Neural cell (in vitro differentiated cells): ENCODE results near the gene PMAIP1. TPM values are rescaled to one million over a fixed set of nuclear protein-coding genes. Genes with fewer than 3 reads are reported as not detected.

Experiments used
- H2AFZ ChIP-seq: fragments of 200-600, 300-800 bp; sonication (generic), shearing (Covaris generic); 2 replicates; pipeline ENCODE4 v1.6.0; 2014; ENCODE audit warnings: low read depth, mild to moderate bottlenecking, antibody characterized with exemption, low read length, moderate library complexity
- H3F3A ChIP-seq: fragments of 200-600 bp; shearing (Covaris generic); 2 replicates; pipeline ENCODE4 v1.6.1; 2016; ENCODE audit warnings: mild to moderate bottlenecking, moderate library complexity, mixed read lengths, antibody characterized with exemption, low read length; ENCODE audit not compliant: insufficient read depth, poor library complexity, severe bottlenecking
- H3K27ac ChIP-seq: fragments of 200-600, 300-800 bp; sonication (generic), shearing (Covaris generic); 2 replicates; pipeline ENCODE4 v1.5.1; 2014; ENCODE audit warnings: mild to moderate bottlenecking, low read length, moderate library complexity
- H3K27me3 ChIP-seq: fragments of 300-800, 200-600 bp; sonication (generic), shearing (Covaris generic); 2 replicates; pipeline ENCODE4 v1.6.0; 2014; ENCODE audit warnings: mild to moderate bottlenecking, low read depth, low read length, moderate library complexity; ENCODE audit not compliant: insufficient read depth
- H3K36me3 ChIP-seq: fragments of 300-800, 200-600 bp; sonication (generic), shearing (Covaris generic); 2 replicates; pipeline ENCODE4 v1.5.1; 2014; ENCODE audit warnings: mild to moderate bottlenecking, antibody characterized with exemption, low read length, moderate library complexity; ENCODE audit not compliant: insufficient read depth
- H3K4me2 ChIP-seq: fragments of 300-800, 200-600 bp; sonication (generic), shearing (Covaris generic); 2 replicates; pipeline ENCODE4 v1.6.0; 2014; ENCODE audit warnings: mild to moderate bottlenecking, low read length
- H3K4me3 ChIP-seq: fragments of 300-800, 200-600 bp; sonication (generic), shearing (Covaris generic); 2 replicates; pipeline ENCODE4 v1.5.1; 2014; ENCODE audit warnings: mild to moderate bottlenecking, low read length, moderate library complexity
- H3K79me2 ChIP-seq: fragments of 200-600 bp; shearing (Covaris generic); replicated peaks from 2 replicates; pipeline ENCODE4 v1.6.0; 2014; ENCODE audit warnings: mild to moderate bottlenecking, low read length, moderate library complexity; ENCODE audit not compliant: insufficient read depth
- H3K9ac ChIP-seq: fragments of 300-800, 200-600 bp; sonication (generic), shearing (Covaris generic); 2 replicates; pipeline ENCODE4 v1.6.1; 2016; ENCODE audit warnings: mild to moderate bottlenecking, low read length, mixed read lengths
- H3K9me2 ChIP-seq: fragments of 200-600 bp; shearing (Covaris generic); 2 replicates; pipeline ENCODE4 v1.6.1; 2016; ENCODE audit warnings: mild to moderate bottlenecking, low read length, mixed read lengths; ENCODE audit not compliant: insufficient read depth
- H3K9me3 ChIP-seq: fragments of 200-600, 300-800 bp; sonication (generic), shearing (Covaris generic); 2 replicates; pipeline ENCODE4 v1.6.1; 2016; ENCODE audit warnings: mild to moderate bottlenecking, mixed run types, low read length, moderate library complexity, mixed read lengths
- H4K20me1 ChIP-seq: fragments of 200-600 bp; shearing (Covaris generic); 2 replicates; pipeline ENCODE4 v1.6.1; 2016; ENCODE audit warnings: mild to moderate bottlenecking, mixed run types; ENCODE audit not compliant: insufficient read depth
- EP300 ChIP-seq: fragments of 450-650 bp; conservative IDR thresholded peaks from 2 replicates; pipeline ENCODE4 v1.6.1; 2014; ENCODE audit warnings: antibody characterized with exemption, mild to moderate bottlenecking, moderate library complexity; ENCODE audit not compliant: poor library complexity, severe bottlenecking
- EZH2 ChIP-seq: fragments of 200-600, 300-800 bp; shearing (Covaris generic), sonication (generic); IDR thresholded peaks from 2 replicates; pipeline ENCODE4 v1.6.1; 2014; ENCODE audit warnings: antibody characterized with exemption, low read length, borderline replicate concordance, mild to moderate bottlenecking; ENCODE audit not compliant: insufficient read depth, poor library complexity, severe bottlenecking
- MXI1 ChIP-seq: fragments of 450-650 bp; conservative IDR thresholded peaks from 2 replicates; pipeline ENCODE4 v1.6.1; 2014; ENCODE audit warnings: antibody characterized with exemption, mild to moderate bottlenecking; ENCODE audit not compliant: poor library complexity, severe bottlenecking
- POLR2AphosphoS5 ChIP-seq: IDR thresholded peaks from 2 replicates; pipeline ENCODE4 v1.6.1; 2012
- RAD21 ChIP-seq: fragments of 450-650 bp; conservative IDR thresholded peaks from 2 replicates; pipeline ENCODE4 v1.6.1; 2014; ENCODE audit warnings: antibody characterized with exemption, mild to moderate bottlenecking, moderate library complexity
- SMC3 ChIP-seq: fragments of 450-650 bp; conservative IDR thresholded peaks from 2 replicates; pipeline ENCODE4 v1.6.1; 2014; ENCODE audit warnings: antibody characterized with exemption, mild to moderate bottlenecking, moderate library complexity; ENCODE audit not compliant: poor library complexity
- TAF1 ChIP-seq: IDR thresholded peaks from 2 replicates; pipeline ENCODE4 v1.6.1; 2012; ENCODE audit warnings: low read depth
- polyA plus RNA-seq: library from polyadenylated mRNA; depleted of rRNA; stranded (reverse); fragments of >200 nt; gene quantifications from 2 replicates; pipeline ENCODE4 v1.2.3, GENCODE V29; 2014
- TF ChIP-seq, protein P1 (sequence below): IDR thresholded peaks from 2 replicates; pipeline ENCODE4 v1.6.1; 2012; ENCODE audit warnings: borderline replicate concordance
- TF ChIP-seq, protein P2 (sequence below): fragments of 450-650 bp; IDR thresholded peaks from 2 replicates; pipeline ENCODE4 v1.5.1; 2014; ENCODE audit warnings: antibody characterized with exemption, mild to moderate bottlenecking, moderate library complexity; ENCODE audit not compliant: poor library complexity, severe bottlenecking

The PMAIP1 gene
- polyA plus RNA-seq, 1 donor from 2014 or later: 2.4 TPM

DNA sequence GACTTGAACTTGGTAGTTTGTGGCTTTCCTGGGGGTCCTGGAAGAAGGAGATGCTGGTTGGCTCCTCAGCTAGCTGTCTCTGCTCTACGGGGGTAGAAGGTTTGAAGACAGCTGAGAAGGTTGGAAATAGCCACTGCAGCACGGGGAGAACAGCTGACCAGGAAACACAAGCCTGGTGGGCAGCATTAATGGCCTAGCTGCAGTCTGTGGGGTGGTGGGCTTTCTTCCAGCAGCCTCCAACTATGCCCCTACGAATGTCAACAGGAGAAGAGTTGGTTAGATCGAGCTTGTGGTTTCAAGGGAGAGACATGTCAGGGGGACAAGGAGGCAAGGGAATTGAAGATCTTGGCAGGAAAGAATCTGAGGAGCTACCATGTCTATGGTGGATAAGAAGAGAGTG, 38.9 kb downstream of the PMAIP1 start:
- no peak overlapping the region for H3K27ac ChIP-seq
- no peak overlapping the region for H3K4me2 ChIP-seq
- no peak overlapping the region for H3K4me3 ChIP-seq
- H3F3A ChIP-seq: no peaks in the 10 kb centered on the region
- no peak overlapping the region for H2AFZ ChIP-seq
- TF ChIP-seq TAF1: no peak
- no peak for TF ChIP-seq RAD21
- no peak for TF ChIP-seq MXI1
- no peak for TF ChIP-seq SMC3
- no peak for TF ChIP-seq POLR2AphosphoS5
- TF ChIP-seq, protein P1, sequence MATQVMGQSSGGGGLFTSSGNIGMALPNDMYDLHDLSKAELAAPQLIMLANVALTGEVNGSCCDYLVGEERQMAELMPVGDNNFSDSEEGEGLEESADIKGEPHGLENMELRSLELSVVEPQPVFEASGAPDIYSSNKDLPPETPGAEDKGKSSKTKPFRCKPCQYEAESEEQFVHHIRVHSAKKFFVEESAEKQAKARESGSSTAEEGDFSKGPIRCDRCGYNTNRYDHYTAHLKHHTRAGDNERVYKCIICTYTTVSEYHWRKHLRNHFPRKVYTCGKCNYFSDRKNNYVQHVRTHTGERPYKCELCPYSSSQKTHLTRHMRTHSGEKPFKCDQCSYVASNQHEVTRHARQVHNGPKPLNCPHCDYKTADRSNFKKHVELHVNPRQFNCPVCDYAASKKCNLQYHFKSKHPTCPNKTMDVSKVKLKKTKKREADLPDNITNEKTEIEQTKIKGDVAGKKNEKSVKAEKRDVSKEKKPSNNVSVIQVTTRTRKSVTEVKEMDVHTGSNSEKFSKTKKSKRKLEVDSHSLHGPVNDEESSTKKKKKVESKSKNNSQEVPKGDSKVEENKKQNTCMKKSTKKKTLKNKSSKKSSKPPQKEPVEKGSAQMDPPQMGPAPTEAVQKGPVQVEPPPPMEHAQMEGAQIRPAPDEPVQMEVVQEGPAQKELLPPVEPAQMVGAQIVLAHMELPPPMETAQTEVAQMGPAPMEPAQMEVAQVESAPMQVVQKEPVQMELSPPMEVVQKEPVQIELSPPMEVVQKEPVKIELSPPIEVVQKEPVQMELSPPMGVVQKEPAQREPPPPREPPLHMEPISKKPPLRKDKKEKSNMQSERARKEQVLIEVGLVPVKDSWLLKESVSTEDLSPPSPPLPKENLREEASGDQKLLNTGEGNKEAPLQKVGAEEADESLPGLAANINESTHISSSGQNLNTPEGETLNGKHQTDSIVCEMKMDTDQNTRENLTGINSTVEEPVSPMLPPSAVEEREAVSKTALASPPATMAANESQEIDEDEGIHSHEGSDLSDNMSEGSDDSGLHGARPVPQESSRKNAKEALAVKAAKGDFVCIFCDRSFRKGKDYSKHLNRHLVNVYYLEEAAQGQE: no peak
- TF ChIP-seq EP300: no peak
- TF ChIP-seq, protein P2, sequence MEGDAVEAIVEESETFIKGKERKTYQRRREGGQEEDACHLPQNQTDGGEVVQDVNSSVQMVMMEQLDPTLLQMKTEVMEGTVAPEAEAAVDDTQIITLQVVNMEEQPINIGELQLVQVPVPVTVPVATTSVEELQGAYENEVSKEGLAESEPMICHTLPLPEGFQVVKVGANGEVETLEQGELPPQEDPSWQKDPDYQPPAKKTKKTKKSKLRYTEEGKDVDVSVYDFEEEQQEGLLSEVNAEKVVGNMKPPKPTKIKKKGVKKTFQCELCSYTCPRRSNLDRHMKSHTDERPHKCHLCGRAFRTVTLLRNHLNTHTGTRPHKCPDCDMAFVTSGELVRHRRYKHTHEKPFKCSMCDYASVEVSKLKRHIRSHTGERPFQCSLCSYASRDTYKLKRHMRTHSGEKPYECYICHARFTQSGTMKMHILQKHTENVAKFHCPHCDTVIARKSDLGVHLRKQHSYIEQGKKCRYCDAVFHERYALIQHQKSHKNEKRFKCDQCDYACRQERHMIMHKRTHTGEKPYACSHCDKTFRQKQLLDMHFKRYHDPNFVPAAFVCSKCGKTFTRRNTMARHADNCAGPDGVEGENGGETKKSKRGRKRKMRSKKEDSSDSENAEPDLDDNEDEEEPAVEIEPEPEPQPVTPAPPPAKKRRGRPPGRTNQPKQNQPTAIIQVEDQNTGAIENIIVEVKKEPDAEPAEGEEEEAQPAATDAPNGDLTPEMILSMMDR: no peak
- TF ChIP-seq EZH2: no peak
- no peaks in the 10 kb centered on the region for H3K79me2 ChIP-seq
- no peaks in the 10 kb centered on the region for H3K9me2 ChIP-seq
- no peak overlapping the region for H3K9ac ChIP-seq
- no peaks in the 10 kb centered on the region for H3K9me3 ChIP-seq
- no peaks in the 10 kb centered on the region for H4K20me1 ChIP-seq
- H3K36me3 ChIP-seq: no peaks in the 10 kb centered on the region
- no peaks in the 10 kb centered on the region for H3K27me3 ChIP-seq

DNA sequence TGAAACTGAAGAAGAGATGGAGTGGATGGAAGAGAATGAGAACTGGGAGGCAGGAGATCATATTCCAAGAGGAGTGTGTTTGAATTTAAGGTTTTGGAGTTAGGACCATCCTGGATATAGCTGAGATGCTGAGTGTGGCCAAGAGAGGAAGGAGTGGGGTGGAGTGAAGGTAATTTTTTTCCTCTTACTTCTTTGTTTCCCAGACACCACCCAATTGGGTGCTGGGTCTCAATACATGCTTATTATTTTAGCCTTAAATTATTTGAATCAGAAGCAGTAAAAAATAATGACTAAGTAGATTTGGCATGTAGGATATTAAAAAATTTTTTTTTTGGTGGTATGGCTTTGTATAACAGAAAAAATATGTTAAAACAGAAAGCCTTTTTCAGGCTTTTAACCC, 39.3 kb downstream of the PMAIP1 start:
- Histone ChIP-seq H3K36me3 (no peaks in the 10 kb centered on the region), H3K9ac (no peak overlapping the region), H3K9me3 (no peaks in the 10 kb centered on the region), H3K27ac (no peak overlapping the region), H2AFZ (no peak overlapping the region), H4K20me1 (no peaks in the 10 kb centered on the region), H3K79me2 (no peaks in the 10 kb centered on the region), H3K4me3 (no peak overlapping the region), H3K9me2 (no peaks in the 10 kb centered on the region), H3K4me2 (no peak overlapping the region), H3K27me3 (no peaks in the 10 kb centered on the region), H3F3A (no peaks in the 10 kb centered on the region)
- TF ChIP-seq SMC3 (no peak), MXI1 (no peak), POLR2AphosphoS5 (no peak), EP300 (no peak), RAD21 (no peak), TAF1 (no peak), EZH2 (no peak)
- TF ChIP-seq, protein P2: no peak
- TF ChIP-seq, protein P1: no peak
